HG02870 (cell line): ENCODE measurements around the gene CCDC192.
"Not testable (repeated sequence)": the region's sequence is repeated elsewhere in the genome, so short reads cannot be mapped to it uniquely, and the experiment has no call there.

ENCODE experiments used
- ATAC-seq: cut with Tn5 transposase; IDR thresholded peaks from one replicate; pipeline ENCODE4 v1.9.1; 2021; ENCODE audit warnings: mild to moderate bottlenecking, moderate library complexity; ENCODE audit not compliant: unreplicated experiment

Gene CCDC192

DNA sequence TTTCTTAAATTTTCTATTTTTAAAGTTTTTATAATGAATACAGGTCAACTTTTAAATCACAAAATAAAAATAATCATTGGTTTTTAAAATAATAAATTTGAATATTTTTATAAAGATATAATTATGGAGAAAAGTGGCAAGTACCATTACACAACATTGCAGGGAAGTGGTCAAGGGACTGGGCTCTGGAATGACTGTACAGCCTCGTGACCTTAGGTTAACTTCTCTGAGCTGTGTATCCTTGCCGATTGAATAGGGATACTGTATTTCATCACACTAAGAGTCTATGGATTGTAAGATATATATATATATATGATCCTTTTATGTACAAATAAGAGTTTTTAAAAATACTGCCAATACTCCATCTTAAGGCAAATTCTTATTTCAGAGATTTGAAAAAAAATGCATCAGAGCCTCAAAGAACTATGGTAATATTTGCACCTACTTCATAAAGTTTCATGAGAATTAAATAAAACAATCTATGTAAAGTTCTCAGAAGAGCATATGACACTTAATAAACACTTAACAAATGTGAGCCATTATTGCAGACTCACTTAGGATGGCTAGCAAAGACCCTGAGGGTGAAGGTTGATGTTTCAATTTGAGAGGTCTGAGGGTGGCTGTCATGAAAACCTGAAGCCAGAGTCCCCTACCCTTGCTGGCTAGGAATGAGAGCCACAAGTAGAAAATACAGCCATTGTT is 136.5 kb downstream of the CCDC192 start:
- peak; percentile 70 for ATAC-seq

DNA sequence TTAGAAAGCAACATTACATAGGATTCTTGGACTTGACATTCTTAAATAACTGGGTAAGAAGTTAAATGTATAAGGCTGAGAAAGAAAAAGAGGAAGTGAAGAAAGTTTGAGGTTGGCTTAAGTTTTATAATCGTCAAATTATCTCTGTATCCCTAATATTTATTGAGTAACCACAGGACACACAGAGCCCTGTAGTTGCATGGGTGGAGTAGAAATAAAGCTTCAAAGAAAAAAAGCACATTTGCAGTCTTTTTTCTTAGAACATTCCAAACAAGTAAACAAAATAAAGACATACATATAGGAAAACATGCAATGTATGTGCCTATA is 137.0 kb downstream of the CCDC192 start:
- peak; percentile 71 for ATAC-seq

DNA sequence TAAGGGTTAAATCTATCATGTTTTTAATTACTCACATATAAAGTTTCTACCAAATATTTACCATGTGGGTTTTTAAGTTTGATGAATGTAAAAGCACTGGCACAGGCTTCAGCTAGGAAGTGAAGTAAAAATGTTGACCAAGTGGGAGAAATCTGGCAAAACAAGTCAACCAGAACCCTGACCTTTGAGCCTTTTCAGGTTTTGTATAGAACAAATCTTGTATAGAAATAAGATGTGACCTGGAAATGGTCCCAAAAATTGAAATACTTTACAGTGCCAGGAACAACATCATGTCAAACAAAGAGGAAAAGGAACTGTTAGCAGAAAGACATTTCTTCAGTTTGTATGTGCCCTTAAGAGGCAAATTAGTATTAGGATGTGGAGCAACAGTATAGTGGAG is 137.6 kb downstream of the CCDC192 start:
- no peak for ATAC-seq

DNA sequence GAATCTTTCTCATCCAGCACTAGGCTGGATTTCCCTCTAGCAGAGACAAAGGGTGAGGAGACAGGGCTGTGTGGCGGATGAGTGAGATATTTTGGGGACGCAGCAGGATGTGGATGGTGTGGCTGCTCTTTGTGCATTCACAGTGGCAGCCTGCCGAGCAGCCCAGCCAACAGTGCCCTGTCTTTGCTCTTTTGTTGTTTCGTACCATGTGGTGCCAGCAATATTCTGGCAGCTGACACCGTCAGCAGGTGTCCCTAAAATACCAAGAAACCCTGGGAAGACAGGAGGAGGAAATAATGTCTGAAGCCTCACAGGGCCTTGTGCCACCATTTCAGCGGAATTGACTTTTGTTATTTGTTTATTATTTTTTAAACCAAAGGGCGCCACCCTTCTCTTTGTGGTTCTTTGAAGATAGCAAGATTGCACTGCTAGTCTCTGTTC is 141.4 kb downstream of the CCDC192 start:
- no peak for ATAC-seq

DNA sequence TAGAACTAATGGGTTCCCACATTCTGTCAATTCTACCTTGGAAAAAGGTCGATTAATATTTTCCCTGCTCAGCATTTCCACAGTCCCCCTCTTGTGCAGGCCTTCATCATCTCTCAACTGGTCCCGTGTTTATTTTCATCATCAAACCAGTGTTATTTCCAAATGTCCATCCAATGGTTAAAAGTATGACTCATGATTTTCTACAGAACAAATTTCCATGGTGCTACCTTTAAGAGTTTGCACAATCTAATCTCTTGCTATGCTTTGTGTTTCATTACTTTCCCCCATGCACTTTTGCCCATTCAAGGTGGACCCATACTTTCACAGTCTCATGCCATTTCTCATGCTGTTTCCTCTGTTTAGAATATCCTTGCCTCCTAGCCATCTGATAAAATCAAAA is 143.7 kb downstream of the CCDC192 start:
- ATAC-seq: no peak

DNA sequence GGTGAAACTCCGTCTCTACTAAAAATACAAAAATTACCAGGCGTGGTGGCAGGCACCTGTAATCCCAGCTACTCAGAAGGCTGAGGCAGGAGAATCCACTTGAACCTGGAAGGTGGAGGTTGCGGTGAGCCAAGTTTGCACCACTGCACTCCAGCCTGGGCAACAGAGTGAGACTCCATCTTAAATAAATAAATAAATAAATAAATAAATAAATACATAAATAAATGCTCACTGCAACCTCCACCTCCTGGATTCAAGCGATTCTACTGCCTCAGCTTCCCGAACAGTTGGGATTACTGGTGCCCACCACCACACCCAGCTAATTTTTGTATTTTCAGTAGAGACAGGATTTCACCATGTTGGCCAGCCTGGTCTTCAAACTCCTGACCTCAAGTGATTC is 144.4 kb downstream of the CCDC192 start:
- ATAC-seq: not testable (repeated sequence)

DNA sequence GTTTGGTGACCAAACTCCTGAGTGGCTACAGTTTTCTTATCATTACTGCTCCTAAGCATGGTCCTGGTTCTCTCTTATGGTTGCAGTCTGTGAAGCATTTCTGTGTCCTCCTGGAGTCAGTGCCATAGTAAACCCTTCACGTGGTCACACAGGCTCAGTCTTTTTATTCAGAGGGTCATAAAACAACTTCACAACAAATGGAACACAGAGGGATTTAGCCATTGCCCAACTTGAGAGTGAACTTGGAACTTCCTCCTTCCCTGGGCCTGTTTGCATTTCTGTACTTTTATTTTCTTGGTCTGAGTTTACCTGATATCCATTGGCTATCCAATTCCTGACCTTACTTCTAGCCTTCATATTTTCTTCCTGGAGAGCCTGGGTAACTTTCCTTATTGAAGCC is 144.9 kb downstream of the CCDC192 start:
- ATAC-seq: no peak

DNA sequence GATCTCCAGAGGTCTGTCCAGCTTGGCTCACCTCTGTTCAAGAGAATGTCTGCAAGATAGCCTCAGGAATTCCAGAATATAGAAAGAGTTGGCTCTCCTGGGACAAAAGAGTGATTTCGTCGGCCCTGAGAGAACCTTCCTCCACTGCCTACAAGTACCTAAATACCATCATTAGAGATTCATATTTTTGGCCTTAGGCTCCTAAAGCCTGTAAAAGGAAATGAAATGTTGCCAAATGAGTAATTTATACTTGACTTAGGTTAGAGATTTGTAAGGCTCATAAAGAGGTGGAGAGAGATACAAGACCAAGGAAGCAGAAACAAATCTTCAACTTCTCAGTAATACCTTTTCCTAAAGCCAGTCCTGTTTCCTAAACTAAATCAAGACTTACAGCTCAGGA is 146.2 kb downstream of the CCDC192 start:
- no peak for ATAC-seq

DNA sequence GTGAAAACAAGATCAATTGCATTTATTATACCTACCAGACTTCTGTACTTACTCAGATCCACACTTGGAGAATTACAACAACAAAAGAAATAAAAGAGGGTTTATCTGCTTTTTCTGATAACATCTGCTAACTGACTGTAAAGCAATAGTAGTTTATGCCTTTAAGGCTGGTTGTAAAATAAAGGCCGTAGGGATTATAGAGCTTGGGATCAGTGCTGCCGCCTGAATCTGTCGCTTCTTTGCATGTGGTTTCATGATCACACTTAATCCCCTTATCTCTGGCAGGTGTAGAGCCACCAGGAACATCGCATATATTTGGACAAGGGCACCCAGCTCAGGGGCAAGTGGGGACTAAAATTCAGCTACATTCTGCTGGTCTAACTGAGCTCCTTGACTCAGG is 146.7 kb downstream of the CCDC192 start:
- ATAC-seq: no peak

DNA sequence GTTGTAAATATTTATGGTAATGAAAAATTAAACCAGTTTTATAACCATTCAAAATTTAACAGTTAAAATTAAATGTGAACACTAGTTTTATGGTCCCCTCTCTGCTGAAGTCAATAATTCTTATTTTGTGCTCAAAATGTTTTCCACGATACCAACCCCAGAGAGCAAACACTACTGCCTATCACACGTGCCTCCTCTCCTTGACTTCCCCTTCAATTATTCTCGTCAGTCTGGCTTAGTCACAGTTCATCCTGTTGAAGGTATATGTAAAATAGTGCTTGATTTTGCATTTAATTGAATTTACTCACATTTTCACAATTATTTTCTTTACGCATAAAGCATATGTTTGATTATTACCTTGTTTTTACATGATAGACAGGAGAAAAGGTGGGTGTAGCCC is 148.8 kb downstream of the CCDC192 start:
- no peak for ATAC-seq

DNA sequence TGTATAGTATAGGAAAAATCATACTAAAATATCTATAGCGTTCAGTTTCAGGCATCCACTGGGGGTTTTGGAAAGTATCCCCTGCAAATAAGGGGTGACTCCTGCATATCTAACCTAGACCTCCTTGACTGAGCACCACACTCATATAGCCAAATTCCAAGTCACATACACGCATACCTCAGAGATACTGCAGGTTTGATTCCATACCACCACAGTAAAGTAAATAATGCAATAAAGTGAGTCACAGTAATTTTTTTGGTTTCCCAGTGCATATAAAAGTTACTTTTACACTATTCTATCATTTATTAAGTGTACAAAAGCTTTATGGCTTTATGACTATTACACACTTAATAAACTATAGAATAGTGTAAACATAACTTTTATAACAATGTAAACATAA is 151.3 kb downstream of the CCDC192 start:
- no peak for ATAC-seq

DNA sequence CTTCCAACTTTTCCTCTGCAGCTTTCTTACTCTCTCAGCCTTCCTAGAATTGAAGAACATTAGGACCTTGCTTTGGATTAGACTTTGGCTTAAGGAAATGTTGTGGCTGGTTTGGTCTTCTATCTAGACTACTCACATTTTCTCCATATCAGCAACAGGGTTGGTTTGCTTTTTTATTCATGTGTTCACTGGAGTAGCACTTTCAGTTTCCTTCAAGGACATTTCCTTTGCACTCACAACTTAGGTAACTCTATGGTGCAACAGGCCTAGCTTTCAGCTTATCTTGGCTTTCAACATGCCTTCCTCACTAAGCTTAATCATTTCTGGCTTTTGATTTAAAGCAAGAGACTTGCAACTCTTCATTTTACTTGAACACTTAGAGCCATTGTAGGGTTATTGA is 153.1 kb downstream of the CCDC192 start:
- no peak for ATAC-seq

DNA sequence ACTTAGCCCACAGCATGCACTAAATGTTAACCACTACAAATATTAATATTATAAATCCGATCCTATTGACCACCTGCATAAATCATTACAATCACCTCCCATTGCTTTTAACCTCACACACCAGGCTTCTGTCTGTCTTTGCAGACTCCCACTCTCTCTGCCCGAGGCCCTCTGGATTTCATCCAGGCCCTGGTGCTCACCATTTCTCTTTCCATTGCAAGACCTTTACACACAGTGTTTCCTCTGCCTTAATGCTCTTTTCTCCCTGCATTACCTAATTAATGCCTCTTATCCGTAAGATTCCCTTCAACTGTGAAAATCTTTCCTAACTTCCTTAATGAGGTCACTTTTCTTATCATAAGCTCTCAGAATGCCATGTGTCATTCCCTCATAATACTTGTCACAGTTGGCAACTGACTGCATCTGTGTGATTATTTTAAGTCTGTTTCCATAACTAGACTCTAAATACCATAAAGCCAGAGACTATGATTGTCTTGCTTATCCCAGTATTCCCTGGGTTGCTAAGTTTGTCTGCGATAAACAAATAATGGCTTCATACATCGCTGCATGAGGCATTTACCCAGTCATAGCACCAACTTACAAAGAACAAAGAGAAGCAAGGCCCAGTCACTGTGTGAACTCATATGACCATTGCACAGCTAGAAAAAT is 155.1 kb downstream of the CCDC192 start:
- ATAC-seq: no peak

DNA sequence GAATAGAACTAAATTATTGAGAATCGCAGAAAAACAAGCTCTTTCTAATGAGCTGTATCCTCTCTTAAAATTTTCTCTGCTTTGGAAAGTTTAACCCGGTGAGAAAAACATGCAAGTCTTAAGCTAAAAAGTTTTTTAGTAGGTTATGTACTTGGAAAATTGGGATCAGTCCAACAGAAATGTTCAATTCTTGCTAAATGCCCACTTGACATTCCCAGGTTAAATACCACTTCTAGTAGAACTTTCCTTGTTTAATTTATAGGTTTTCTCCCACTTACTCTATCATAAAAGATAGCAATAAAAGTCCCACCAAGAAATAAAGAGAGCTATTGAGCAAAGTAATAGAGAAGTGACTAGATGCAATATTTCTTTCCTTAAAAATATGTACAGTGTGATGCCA is 157.1 kb downstream of the CCDC192 start:
- no peak for ATAC-seq

DNA sequence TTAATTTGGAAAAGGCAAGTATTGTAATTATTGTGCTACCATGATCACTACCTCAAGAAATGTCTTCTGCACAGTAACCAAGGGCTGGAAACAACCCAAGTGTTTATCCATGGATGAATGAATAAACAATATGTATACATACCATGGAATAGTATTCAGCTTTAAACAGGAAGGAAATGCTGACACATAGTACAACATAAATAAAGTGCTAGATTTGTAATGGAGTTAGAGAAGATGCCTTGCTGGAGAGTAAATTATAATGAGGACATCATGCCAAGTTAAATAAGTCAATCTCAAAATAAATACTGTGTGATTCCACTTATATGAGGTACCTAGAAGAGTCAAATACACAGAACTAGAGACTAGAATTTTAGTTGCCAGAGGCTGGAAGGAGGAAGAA is 160.0 kb downstream of the CCDC192 start:
- ATAC-seq: no peak

DNA sequence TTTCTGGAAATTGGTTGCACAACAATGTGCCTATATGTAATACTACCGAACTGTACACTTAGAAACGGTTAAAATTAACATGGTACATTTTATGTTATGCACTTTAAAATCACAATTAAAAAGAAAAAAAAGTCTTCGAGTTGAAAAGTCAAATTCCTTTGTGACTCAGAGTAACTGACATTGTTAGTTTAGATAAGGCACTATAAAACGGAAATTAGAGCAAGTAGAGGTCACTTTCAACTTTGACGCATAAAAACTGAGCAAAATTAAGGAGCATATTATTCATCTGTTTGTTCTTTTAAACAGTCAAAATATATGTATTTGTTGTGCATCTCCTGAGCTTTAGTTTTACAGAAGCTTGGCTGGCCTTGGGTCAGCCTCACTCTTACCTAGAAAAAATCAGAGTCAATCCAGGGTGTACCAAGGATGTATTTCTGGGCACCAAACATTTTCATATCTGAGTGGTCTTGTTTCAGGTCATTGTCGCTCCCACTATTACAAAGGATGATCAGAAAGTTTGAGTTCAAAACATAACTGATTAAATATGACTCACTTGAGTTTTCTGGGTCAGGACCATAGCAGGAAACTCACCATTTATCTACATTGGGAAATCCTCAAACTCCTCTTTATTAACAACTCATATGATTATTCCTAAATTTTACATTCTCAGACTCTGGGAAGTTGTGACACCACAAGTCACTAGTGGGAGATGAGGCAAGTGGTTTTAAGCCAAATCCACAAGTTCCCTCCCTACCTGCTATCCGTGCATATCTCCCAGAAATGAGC is 160.6 kb downstream of the CCDC192 start:
- no peak for ATAC-seq

DNA sequence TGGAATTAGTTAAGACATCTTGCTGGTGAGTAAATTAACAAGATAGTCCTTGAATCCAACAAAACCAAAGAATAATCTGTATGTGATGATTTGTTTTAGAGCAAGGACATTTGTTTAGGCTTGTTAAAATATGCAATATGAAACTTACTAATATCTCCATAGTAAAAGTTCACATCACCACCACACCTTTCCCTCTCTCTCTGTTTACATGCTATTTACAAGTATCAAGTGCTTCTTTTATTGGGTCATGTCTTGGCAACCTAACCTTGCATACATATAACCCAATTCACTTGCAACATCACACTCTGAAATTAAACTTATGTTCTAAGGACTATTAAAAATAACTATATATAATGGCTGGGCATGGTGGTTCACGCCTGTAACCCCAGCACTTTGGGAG is 161.3 kb downstream of the CCDC192 start:
- ATAC-seq: no peak

DNA sequence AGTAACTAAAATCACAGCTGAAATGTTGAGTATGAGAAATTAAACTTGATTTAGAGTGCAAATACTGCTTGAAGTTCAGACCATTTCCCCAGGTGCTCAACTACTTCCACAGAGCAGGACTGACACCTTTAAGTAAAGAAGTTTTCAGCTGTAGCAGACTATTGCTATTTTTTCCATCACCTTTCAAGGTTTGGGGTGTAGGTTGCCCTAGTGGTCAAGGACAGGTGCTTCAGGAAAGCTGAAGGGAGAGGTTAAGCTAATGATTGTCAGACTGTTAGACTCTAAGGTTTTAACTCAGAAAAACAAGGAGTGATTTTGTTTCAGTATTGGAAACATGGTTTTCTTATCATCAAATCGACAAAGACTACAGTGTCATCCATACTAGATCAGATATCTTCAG is 162.1 kb downstream of the CCDC192 start:
- no peak for ATAC-seq

DNA sequence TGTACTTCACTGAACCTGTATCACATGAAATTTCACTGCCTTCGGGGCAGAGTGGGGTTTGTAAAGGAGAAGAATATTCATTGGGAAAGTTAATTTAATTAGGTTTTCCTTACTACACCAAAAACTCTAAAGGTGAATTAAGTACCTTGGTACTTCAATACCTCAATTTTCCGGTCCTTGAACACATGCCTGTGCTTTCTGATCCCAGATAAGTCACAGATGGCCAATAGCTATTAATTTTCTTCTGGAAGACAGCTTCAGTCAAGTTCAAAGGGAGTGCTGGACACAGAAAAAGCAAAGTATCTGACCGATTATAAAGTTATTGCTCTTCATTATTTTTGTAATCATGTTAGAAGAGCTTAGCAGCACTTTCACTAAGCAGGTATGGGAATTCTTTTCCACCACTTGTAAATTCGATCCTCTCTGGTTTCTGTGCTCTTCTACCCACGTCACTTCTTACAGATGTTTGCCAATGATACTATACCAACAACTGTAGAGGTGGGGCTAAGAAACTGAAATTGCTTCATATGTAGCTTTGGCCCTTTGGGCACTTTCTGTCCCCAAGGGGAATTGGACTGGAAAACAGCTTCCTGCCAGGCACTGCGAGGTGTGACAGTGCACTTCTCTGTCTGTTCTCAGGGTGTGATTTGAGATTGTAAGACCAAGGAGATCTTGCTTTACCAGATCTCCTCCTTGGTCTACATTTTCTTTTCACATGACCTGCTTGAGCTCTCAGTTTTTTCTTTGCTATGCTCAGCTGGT is 164.0 kb downstream of the CCDC192 start:
- ATAC-seq: no peak

DNA sequence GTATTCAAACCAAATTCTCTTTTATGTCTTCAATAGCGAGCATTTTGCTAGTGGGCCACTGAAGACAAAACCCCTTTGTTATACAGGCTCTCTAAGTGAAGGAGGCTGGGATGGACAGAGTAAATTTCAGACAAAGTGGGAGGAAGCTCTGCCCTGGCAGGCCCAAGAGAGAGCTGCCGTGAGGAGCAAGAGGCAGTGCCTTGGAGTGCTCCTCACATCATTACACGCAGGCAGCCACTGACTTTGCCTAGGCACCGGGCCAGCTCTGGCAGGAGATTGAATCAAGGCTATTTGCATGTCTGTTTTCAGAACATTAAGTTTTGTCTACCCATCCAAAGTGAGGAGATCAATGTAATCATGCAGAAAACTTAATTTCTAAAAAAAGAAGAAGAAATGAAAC is 167.7 kb downstream of the CCDC192 start:
- ATAC-seq: peak; percentile 39

DNA sequence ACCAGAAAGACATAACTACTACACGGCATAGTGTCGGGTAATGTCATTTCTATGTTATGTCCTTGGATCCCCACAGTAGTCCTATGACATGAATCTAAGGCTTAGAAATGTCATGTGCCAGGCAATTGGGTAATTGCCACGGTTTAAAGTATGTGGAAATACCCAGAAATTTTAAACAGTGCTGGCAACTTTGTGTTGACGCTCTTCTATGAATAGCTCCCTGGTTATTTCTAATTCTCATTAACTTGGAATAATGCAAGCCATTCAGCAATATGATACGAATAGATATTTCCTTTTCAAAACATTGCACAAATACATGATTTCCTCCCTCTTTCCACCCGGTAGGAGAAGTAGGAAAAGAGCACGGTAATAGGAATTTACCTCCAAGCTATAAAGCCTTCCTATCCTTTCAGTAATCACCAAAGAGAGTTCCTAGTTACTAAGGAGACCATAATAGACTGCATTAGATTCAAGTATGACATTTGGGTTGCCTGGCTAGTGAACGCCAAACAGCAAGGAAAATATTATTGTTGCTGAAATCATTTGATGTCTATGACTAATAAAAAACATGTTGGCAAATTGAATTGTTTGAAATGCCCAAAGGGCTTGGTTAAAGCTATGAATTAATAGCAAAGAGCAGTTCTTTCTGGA is 168.4 kb downstream of the CCDC192 start:
- no peak for ATAC-seq
